Measurements from ENCODE around the gene KRTAP29-1.

The KRTAP29-1 gene

GRCh38 chr17:41329279-41329948, 26.8 kb upstream of the KRTAP29-1 start:
- no peak for TF ChIP-seq SPI1 (IDR thresholded peaks at IDR 0.05; ENCODE audit: low read depth, low read length)
- DNase-seq (ENCODE audit: insufficient read length, low spot score) (peak; percentile 28), FAIRE-seq (no peak)

DNA sequence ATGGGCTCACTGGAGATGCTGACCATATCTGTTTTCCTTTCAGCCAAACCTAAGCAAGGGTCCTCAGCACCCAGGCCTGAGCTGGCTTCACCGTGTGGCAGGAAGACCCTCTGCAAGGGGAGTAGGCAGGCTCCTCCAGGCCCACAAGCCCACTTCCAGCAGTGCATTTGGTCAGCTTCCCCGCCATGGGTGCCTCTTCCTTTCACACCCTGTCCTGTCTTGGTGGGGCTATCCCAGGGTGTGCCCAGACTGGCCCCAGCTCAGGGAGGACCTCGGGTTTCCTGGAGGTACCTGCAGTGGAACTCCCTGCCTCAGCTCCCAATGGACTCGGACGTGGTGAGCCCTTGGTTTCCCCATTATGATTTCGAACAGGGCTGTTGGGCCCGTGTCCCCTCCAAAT, 25.6 kb upstream of the KRTAP29-1 start:
- TF ChIP-seq POLR2AphosphoS5 (IDR thresholded peaks at IDR 0.05; ENCODE audit: low read depth, low read length) (no peak), PAX5 (IDR thresholded peaks at IDR 0.05; ENCODE audit: insufficient read depth, low read length, severe bottlenecking) (no peak), POLR2A (IDR thresholded peaks at IDR 0.05; ENCODE audit: low read depth, low read length) (no peak), SPI1 (IDR thresholded peaks at IDR 0.05; ENCODE audit: low read depth, low read length) (no peak), TAF1 (IDR thresholded peaks at IDR 0.05; ENCODE audit: low read depth, low read length) (no peak)
- FAIRE-seq = no peak
- no peak for DNase-seq (ENCODE audit: insufficient read length, low spot score)

- TF ChIP-seq TAF1 (IDR thresholded peaks at IDR 0.05; ENCODE audit: low read depth, low read length) (no peak), POLR2AphosphoS5 (IDR thresholded peaks at IDR 0.05; ENCODE audit: low read depth, low read length) (no peak), SPI1 (IDR thresholded peaks at IDR 0.05; ENCODE audit: low read depth, low read length) (no peak), PAX5 (IDR thresholded peaks at IDR 0.05; ENCODE audit: insufficient read depth, low read length, severe bottlenecking) (no peak), POU2F2 (IDR thresholded peaks at IDR 0.05; ENCODE audit: low read depth, low read length) (no peak), POLR2A (IDR thresholded peaks at IDR 0.05; ENCODE audit: low read depth, low read length) (no peak)
- no peak for DNase-seq (ENCODE audit: insufficient read length, low spot score)
Measured at GRCh38 chr17:41327411-41328120, 24.9 kb upstream of the KRTAP29-1 start.

GRCh38 chr17:41326173-41327145, 23.8 kb upstream of the KRTAP29-1 start:
- no peak for DNase-seq (ENCODE audit: insufficient read length, low spot score)
- TF ChIP-seq PAX5 (IDR thresholded peaks at IDR 0.05; ENCODE audit: insufficient read depth, low read length, severe bottlenecking) (no peak), POLR2AphosphoS5 (IDR thresholded peaks at IDR 0.05; ENCODE audit: low read depth, low read length) (no peak), TAF1 (IDR thresholded peaks at IDR 0.05; ENCODE audit: low read depth, low read length) (no peak), SPI1 (IDR thresholded peaks at IDR 0.05; ENCODE audit: low read depth, low read length) (no peak)
- no peak for FAIRE-seq

More at GRCh38 chr17:41327411-41328120, 24.9 kb upstream of the KRTAP29-1 start:
- no peak for FAIRE-seq

DNA sequence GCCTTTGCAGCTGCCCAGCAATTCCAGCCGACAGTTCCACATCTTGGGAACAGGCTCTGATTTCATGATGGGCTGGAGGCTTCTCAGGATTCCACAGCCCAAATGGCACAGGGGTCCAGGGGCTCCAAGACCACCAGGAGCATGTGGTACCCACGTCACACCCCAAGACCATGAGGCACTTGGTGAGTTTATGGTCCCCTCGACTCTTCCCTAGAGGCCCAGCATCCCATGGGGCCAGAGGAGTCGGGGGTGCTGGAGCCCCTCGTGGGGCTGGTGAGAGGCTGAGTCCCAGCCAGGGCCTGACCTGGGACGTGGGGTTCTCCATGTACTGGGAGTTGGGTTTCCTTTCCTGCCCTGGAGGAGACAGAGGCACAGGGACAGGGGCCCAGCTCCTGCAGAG, 23.0 kb upstream of the KRTAP29-1 start:
- no peak for FAIRE-seq
- TF ChIP-seq TAF1 (IDR thresholded peaks at IDR 0.05; ENCODE audit: low read depth, low read length) (no peak), POLR2AphosphoS5 (IDR thresholded peaks at IDR 0.05; ENCODE audit: low read depth, low read length) (no peak), POU2F2 (IDR thresholded peaks at IDR 0.05; ENCODE audit: low read depth, low read length) (no peak), SPI1 (IDR thresholded peaks at IDR 0.05; ENCODE audit: low read depth, low read length) (no peak), PAX5 (IDR thresholded peaks at IDR 0.05; ENCODE audit: insufficient read depth, low read length, severe bottlenecking) (no peak), POLR2A (IDR thresholded peaks at IDR 0.05; ENCODE audit: low read depth, low read length) (no peak)
- DNase-seq (ENCODE audit: insufficient read length, low spot score) = no peak

- TF ChIP-seq POLR2AphosphoS5 (IDR thresholded peaks at IDR 0.05; ENCODE audit: low read depth, low read length) (no peak), TAF1 (IDR thresholded peaks at IDR 0.05; ENCODE audit: low read depth, low read length) (no peak), SPI1 (IDR thresholded peaks at IDR 0.05; ENCODE audit: low read depth, low read length) (no peak), POU2F2 (IDR thresholded peaks at IDR 0.05; ENCODE audit: low read depth, low read length) (no peak)
Measured at GRCh38 chr17:41325126-41325525, 22.5 kb upstream of the KRTAP29-1 start.

GRCh38 chr17:41324180-41325075, 21.8 kb upstream of the KRTAP29-1 start:
- no peak for DNase-seq (ENCODE audit: insufficient read length, low spot score)
- TF ChIP-seq SPI1 (IDR thresholded peaks at IDR 0.05; ENCODE audit: low read depth, low read length) (no peak), PAX5 (IDR thresholded peaks at IDR 0.05; ENCODE audit: insufficient read depth, low read length, severe bottlenecking) (no peak), POU2F2 (IDR thresholded peaks at IDR 0.05; ENCODE audit: low read depth, low read length) (no peak), POLR2A (IDR thresholded peaks at IDR 0.05; ENCODE audit: low read depth, low read length) (no peak), POLR2AphosphoS5 (IDR thresholded peaks at IDR 0.05; ENCODE audit: low read depth, low read length) (no peak), TAF1 (IDR thresholded peaks at IDR 0.05; ENCODE audit: low read depth, low read length) (no peak)
- no peak for FAIRE-seq

More at GRCh38 chr17:41325126-41325525, 22.5 kb upstream of the KRTAP29-1 start:
- DNase-seq (ENCODE audit: insufficient read length, low spot score) (no peak), FAIRE-seq (no peak)

DNA sequence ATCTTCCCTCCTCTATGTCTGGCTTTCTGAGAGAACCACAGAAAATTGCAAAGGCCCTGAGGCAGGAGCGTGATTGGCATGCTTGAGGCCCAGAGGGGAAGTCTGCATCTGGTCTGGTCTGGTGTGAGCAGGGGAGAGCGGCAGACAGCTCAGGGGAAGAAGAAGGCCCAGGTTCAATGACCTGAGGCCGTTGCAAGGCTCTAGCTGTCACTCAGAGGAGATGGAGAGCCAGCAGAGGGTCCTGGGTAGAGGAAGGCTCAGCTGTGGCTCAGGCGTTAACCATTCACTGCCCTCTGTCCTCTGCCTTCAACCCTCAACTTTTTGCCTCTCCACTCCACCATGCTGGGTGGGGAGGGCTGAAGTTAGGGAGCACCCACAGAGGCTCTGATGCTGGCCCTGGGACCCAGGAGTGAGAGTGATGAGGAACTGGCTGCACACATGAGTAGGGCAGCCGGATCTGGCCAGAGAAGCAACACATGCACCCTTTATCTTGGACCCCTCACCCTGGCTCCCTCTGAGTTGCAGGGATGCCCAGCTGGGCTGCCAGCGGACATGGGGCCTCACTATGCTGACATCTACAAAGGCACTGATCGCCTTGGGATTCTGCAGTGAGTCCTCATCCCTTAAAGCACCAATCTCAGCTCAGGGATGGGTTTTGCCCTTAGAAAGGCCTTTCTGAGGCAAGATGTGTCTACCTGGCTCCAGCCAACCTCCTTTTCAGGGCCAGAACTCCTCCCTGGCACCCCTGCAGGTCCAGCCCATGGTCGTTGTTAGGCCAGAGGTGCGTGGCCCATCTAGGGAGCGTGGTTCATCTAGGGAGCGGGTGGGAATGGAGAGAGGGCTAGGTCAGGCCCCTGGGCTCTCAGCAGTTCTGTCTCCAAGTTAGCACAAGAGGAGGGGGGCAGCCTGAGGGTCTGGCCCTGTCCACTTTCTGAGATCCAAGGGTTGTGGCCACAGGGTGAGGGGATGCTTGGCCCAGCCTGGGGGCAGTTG, 20.5 kb upstream of the KRTAP29-1 start:
- DNase-seq (ENCODE audit: insufficient read length, low spot score) = no peak
- no peak for FAIRE-seq
- TF ChIP-seq TAF1 (IDR thresholded peaks at IDR 0.05; ENCODE audit: low read depth, low read length) = no peak
- no peak for TF ChIP-seq SPI1 (IDR thresholded peaks at IDR 0.05; ENCODE audit: low read depth, low read length)
- TF ChIP-seq POLR2AphosphoS5 (IDR thresholded peaks at IDR 0.05; ENCODE audit: low read depth, low read length) = no peak
- TF ChIP-seq POLR2A (IDR thresholded peaks at IDR 0.05; ENCODE audit: low read depth, low read length) = no peak
- TF ChIP-seq POU2F2 (IDR thresholded peaks at IDR 0.05; ENCODE audit: low read depth, low read length) = no peak
- no peak for TF ChIP-seq PAX5 (IDR thresholded peaks at IDR 0.05; ENCODE audit: insufficient read depth, low read length, severe bottlenecking)
